Measurements from ENCODE around the gene TBC1D5. TPM values are rescaled to one million over a fixed set of nuclear protein-coding genes. Genes with fewer than 3 reads are reported as not detected.

TBC1D5 gene
- total RNA-seq, 3 donors from 2014 or later = 33.1 to 56.1 (median 44.1) TPM

GRCh38 chr3:17287006-17287689 is 455.3 kb downstream of the TBC1D5 start:
- ATAC-seq (no peak), DNase-seq (no peak)
- Histone ChIP-seq H3K4me1 (ENCODE audit: low read depth) (no peaks in the 10 kb centered on the region), H3K36me3 (ENCODE audit: low read depth) (no peaks in the 10 kb centered on the region), H3K4me3 (no peak overlapping the region), H3K9me3 (no peaks in the 10 kb centered on the region)
- TF ChIP-seq CTCF (IDR thresholded peaks at IDR 0.05) = no peak
- intact Hi-C loops (cut with DNase I, micrococcal nuclease) = no loop called here

- no peak for DNase-seq
- intact Hi-C loops (cut with DNase I, micrococcal nuclease) = no loop called here
- TF ChIP-seq CTCF (IDR thresholded peaks at IDR 0.05) = no peak
- no peak overlapping the region for H3K4me3 ChIP-seq
- H3K9me3 ChIP-seq = no peaks in the 10 kb centered on the region
- H3K4me1 ChIP-seq (ENCODE audit: low read depth) = no peaks in the 10 kb centered on the region
- no peaks in the 10 kb centered on the region for H3K36me3 ChIP-seq (ENCODE audit: low read depth)
- ATAC-seq = no peak
These were observed 464.4 kb downstream of the TBC1D5 start for GRCh38 chr3:17278006-17278405.

- H3K4me1 ChIP-seq (ENCODE audit: low read depth) = no peaks in the 10 kb centered on the region
These were observed 475.6 kb downstream of the TBC1D5 start for GRCh38 chr3:17266846-17267245.

GRCh38 chr3:17261627-17262369 is 480.6 kb downstream of the TBC1D5 start:
- H3K36me3 ChIP-seq (ENCODE audit: low read depth) = no peaks in the 10 kb centered on the region
- DNase-seq (no peak), ATAC-seq (no peak)
- no peaks in the 10 kb centered on the region for H3K4me1 ChIP-seq (ENCODE audit: low read depth)
- no peak for TF ChIP-seq CTCF (IDR thresholded peaks at IDR 0.05)
- intact Hi-C loops (cut with DNase I, micrococcal nuclease) = no loop called here
- H3K9me3 ChIP-seq = no peaks in the 10 kb centered on the region
- H3K4me3 ChIP-seq = no peak overlapping the region

More at GRCh38 chr3:17266846-17267245, 475.6 kb downstream of the TBC1D5 start:
- TF ChIP-seq CTCF (IDR thresholded peaks at IDR 0.05) = no peak
- DNase-seq (no peak), ATAC-seq (no peak)
- no peak overlapping the region for H3K4me3 ChIP-seq
- no peaks in the 10 kb centered on the region for H3K36me3 ChIP-seq (ENCODE audit: low read depth)
- intact Hi-C loops (cut with DNase I, micrococcal nuclease) = no loop called here
- H3K9me3 ChIP-seq = no peaks in the 10 kb centered on the region

GRCh38 chr3:17260257-17260656 is 482.2 kb downstream of the TBC1D5 start:
- no peaks in the 10 kb centered on the region for H3K4me1 ChIP-seq (ENCODE audit: low read depth)
- no peak for ATAC-seq
- intact Hi-C loops (cut with DNase I, micrococcal nuclease) = no loop called here
- H3K4me3 ChIP-seq = no peak overlapping the region
- H3K9me3 ChIP-seq = no peaks in the 10 kb centered on the region
- no peak for TF ChIP-seq CTCF (IDR thresholded peaks at IDR 0.05)
- DNase-seq = no peak
- no peaks in the 10 kb centered on the region for H3K36me3 ChIP-seq (ENCODE audit: low read depth)

All from mucosa of descending colon (tissue), 3 donors.